ENCODE results near the gene CD48. TPM values are rescaled to one million over a fixed set of nuclear protein-coding genes. Genes with fewer than 3 reads are reported as not detected.

Gene CD48
- total and polyA plus RNA-seq, 4 donors = 2.5 to 10.0 (median 5.1) TPM

DNA sequence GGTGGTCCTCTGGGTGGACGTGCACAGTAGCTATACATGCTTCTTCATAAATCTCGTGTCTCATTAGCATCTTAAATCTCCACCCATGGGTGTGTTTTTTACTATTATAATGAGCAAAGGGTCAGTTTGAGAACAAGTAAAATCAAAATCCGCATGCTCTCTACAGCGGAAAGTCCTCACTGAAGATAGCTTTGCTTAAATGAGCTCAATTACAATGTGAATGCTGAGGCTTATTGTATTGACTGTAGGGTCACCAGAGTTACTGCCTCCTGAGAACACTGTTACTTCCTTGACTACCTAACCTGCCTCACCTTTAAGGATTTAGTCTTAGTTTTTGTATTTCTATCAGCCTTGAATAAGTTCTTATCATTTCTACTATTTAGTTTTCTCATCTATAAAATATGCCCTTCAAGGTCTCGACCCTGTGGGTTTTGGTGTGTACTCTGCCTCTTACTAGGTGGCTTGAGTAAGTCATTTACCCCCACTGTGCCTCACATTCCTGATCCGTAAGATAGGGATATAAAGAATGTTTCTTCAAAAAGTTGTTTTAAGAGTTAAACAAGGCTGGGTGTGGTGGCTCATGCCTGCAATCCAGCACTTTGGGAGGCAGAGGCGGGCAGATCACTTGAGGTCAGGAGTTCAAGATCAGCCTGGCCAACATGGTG lies 35.3 kb upstream of the CD48 start:
- no peak overlapping the region for H3K9ac ChIP-seq (ENCODE audit: low read depth in 1 of 2, low read length in 2 of 2)
- H3K4me1 ChIP-seq (ENCODE audit: control insufficient read depth in 4 of 4, insufficient read depth in 4 of 4, low read length in 3 of 4) = no peaks in the 10 kb centered on the region
- H3K27ac ChIP-seq (ENCODE audit: low read depth in 1 of 2, low read length in 2 of 2) = no peak overlapping the region
- TF ChIP-seq, protein P1, sequence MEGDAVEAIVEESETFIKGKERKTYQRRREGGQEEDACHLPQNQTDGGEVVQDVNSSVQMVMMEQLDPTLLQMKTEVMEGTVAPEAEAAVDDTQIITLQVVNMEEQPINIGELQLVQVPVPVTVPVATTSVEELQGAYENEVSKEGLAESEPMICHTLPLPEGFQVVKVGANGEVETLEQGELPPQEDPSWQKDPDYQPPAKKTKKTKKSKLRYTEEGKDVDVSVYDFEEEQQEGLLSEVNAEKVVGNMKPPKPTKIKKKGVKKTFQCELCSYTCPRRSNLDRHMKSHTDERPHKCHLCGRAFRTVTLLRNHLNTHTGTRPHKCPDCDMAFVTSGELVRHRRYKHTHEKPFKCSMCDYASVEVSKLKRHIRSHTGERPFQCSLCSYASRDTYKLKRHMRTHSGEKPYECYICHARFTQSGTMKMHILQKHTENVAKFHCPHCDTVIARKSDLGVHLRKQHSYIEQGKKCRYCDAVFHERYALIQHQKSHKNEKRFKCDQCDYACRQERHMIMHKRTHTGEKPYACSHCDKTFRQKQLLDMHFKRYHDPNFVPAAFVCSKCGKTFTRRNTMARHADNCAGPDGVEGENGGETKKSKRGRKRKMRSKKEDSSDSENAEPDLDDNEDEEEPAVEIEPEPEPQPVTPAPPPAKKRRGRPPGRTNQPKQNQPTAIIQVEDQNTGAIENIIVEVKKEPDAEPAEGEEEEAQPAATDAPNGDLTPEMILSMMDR (IDR thresholded peaks at IDR 0.05; ENCODE audit: low read depth, low read length, missing input control) = no peak
- TF ChIP-seq NR2F2 (IDR thresholded peaks at IDR 0.05) (no peak), RXRA (IDR thresholded peaks at IDR 0.05) (no peak), FOXA1 (IDR thresholded peaks at IDR 0.05) (no peak), EGR1 (IDR thresholded peaks at IDR 0.05; ENCODE audit: low read depth in 2 of 2) (no peak), GABPA (IDR thresholded peaks at IDR 0.05 in 1 of 2, conservative IDR thresholded peaks at IDR 0.05 in 1 of 2) (no peak), YY1 (IDR thresholded peaks at IDR 0.05) (no peak), HNF4G (IDR thresholded peaks at IDR 0.05) (no peak), RAD21 (IDR thresholded peaks at IDR 0.05) (no peak), HNF4A (conservative IDR thresholded peaks at IDR 0.05) (no peak), JUND (IDR thresholded peaks at IDR 0.05) (no peak), TAF1 (conservative IDR thresholded peaks at IDR 0.05) (no peak), SP1 (IDR thresholded peaks at IDR 0.05) (no peak), FOXA2 (IDR thresholded peaks at IDR 0.05) (no peak)
- TF ChIP-seq, protein P2, sequence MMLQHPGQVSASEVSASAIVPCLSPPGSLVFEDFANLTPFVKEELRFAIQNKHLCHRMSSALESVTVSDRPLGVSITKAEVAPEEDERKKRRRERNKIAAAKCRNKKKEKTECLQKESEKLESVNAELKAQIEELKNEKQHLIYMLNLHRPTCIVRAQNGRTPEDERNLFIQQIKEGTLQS (IDR thresholded peaks at IDR 0.05) = no peak
- TF ChIP-seq, protein P3, sequence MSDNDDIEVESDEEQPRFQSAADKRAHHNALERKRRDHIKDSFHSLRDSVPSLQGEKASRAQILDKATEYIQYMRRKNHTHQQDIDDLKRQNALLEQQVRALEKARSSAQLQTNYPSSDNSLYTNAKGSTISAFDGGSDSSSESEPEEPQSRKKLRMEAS (IDR thresholded peaks at IDR 0.05) = no peak
- TF ChIP-seq, protein P4, sequence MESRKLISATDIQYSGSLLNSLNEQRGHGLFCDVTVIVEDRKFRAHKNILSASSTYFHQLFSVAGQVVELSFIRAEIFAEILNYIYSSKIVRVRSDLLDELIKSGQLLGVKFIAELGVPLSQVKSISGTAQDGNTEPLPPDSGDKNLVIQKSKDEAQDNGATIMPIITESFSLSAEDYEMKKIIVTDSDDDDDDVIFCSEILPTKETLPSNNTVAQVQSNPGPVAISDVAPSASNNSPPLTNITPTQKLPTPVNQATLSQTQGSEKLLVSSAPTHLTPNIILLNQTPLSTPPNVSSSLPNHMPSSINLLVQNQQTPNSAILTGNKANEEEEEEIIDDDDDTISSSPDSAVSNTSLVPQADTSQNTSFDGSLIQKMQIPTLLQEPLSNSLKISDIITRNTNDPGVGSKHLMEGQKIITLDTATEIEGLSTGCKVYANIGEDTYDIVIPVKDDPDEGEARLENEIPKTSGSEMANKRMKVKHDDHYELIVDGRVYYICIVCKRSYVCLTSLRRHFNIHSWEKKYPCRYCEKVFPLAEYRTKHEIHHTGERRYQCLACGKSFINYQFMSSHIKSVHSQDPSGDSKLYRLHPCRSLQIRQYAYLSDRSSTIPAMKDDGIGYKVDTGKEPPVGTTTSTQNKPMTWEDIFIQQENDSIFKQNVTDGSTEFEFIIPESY (IDR thresholded peaks at IDR 0.05) = no peak
- TF ChIP-seq, protein P5, sequence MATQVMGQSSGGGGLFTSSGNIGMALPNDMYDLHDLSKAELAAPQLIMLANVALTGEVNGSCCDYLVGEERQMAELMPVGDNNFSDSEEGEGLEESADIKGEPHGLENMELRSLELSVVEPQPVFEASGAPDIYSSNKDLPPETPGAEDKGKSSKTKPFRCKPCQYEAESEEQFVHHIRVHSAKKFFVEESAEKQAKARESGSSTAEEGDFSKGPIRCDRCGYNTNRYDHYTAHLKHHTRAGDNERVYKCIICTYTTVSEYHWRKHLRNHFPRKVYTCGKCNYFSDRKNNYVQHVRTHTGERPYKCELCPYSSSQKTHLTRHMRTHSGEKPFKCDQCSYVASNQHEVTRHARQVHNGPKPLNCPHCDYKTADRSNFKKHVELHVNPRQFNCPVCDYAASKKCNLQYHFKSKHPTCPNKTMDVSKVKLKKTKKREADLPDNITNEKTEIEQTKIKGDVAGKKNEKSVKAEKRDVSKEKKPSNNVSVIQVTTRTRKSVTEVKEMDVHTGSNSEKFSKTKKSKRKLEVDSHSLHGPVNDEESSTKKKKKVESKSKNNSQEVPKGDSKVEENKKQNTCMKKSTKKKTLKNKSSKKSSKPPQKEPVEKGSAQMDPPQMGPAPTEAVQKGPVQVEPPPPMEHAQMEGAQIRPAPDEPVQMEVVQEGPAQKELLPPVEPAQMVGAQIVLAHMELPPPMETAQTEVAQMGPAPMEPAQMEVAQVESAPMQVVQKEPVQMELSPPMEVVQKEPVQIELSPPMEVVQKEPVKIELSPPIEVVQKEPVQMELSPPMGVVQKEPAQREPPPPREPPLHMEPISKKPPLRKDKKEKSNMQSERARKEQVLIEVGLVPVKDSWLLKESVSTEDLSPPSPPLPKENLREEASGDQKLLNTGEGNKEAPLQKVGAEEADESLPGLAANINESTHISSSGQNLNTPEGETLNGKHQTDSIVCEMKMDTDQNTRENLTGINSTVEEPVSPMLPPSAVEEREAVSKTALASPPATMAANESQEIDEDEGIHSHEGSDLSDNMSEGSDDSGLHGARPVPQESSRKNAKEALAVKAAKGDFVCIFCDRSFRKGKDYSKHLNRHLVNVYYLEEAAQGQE (IDR thresholded peaks at IDR 0.05) = no peak
- H3K4me3 ChIP-seq (ENCODE audit: low read depth in 1 of 3, low read length in 3 of 3) = no peak overlapping the region
- no peaks in the 10 kb centered on the region for H3K9me3 ChIP-seq (ENCODE audit: control insufficient read depth in 4 of 4, low read length in 3 of 4)
- no peaks in the 10 kb centered on the region for H3K36me3 ChIP-seq (ENCODE audit: control insufficient read depth in 4 of 4, insufficient read depth in 3 of 4, low read depth in 1 of 4, low read length in 3 of 4)
- no peak for DNase-seq (ENCODE audit: low spot score)
- H3K27me3 ChIP-seq (ENCODE audit: control insufficient read depth in 4 of 4, insufficient read depth in 4 of 4, low read length in 3 of 4) = no peaks in the 10 kb centered on the region
- 82% methylated on average over 7 of the region's 7 CpGs for WGBS

Measured in liver (tissue), 9 donors.